Measurements from ENCODE around the gene SLC26A1.

SLC26A1 gene

DNA sequence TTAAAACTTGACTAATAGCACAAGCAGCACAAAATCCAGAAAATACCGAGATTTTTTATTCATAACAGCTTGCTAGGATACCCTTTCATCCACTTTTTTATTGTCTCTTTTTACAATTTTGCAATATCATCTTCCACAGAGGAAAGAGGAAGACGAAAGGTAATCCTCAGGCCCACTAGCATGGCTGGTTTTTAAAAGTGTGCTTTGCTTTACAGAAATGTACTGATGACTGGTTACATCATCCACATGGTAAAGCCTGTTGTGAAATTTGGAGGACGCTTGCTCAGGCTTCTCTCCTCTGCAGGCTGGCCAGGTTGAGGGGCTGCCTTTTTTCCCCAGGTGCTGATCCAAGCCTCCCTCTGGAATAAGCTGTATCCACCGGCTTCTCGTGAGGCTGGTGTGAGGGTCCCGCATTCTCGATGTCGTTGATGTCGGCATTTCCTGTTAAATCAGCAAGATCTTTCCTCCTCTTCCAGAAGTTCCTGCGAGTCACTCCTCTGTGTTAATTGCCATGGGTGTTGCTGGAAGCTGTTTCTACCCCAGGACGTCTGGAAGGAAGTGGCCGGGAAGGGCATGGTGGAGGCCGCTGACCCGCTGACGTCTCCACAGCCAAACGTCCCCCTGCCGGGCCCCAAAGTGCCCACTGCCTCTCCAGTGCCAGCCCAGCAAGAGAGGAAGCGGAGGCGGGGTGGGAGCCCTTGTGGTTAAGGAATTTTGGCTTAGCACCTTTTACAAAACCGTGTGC is 14.1 kb downstream of the SLC26A1 start:
- no peak for TF ChIP-seq FOXP2 (optimal IDR thresholded peaks at IDR 0.05; ENCODE audit: borderline replicate concordance, extremely low read depth, extremely low read length, insufficient read depth)
- no peak for TF ChIP-seq POLR2AphosphoS5 (IDR thresholded peaks at IDR 0.05; ENCODE audit: low read depth, low read length)
- no peak for TF ChIP-seq SIN3A (IDR thresholded peaks at IDR 0.05; ENCODE audit: borderline replicate concordance, insufficient read depth, low read length)
- no peak for TF ChIP-seq TAF1 (IDR thresholded peaks at IDR 0.05; ENCODE audit: borderline replicate concordance, insufficient read depth, low read length)
- TF ChIP-seq, protein P1, sequence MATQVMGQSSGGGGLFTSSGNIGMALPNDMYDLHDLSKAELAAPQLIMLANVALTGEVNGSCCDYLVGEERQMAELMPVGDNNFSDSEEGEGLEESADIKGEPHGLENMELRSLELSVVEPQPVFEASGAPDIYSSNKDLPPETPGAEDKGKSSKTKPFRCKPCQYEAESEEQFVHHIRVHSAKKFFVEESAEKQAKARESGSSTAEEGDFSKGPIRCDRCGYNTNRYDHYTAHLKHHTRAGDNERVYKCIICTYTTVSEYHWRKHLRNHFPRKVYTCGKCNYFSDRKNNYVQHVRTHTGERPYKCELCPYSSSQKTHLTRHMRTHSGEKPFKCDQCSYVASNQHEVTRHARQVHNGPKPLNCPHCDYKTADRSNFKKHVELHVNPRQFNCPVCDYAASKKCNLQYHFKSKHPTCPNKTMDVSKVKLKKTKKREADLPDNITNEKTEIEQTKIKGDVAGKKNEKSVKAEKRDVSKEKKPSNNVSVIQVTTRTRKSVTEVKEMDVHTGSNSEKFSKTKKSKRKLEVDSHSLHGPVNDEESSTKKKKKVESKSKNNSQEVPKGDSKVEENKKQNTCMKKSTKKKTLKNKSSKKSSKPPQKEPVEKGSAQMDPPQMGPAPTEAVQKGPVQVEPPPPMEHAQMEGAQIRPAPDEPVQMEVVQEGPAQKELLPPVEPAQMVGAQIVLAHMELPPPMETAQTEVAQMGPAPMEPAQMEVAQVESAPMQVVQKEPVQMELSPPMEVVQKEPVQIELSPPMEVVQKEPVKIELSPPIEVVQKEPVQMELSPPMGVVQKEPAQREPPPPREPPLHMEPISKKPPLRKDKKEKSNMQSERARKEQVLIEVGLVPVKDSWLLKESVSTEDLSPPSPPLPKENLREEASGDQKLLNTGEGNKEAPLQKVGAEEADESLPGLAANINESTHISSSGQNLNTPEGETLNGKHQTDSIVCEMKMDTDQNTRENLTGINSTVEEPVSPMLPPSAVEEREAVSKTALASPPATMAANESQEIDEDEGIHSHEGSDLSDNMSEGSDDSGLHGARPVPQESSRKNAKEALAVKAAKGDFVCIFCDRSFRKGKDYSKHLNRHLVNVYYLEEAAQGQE (IDR thresholded peaks at IDR 0.05; ENCODE audit: insufficient read depth in 1 of 2, low read depth in 2 of 2, low read length in 2 of 2), result no peak

DNA sequence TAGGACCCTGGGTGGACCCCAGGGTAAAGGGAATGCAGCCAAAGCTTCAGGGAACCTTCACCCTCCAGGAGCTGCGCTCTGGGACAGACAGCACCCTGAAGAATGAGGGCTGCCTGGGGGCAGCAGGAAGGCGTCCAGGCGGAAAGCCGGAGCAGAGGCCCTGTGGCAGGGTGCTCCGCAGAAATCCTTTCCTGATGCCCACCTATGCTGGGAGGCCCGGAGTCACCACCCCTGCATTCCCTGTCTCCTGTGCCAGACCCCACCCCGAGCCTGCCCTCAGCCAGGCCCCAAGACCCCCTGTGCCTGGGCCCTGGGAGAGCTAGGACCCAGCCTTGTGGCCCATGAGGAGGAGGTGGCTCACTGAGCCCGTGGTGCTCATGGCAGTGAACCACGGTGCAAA is 18.5 kb downstream of the SLC26A1 start:
- TF ChIP-seq FOXP2 (optimal IDR thresholded peaks at IDR 0.05; ENCODE audit: borderline replicate concordance, extremely low read depth, extremely low read length, insufficient read depth), result no peak
- TF ChIP-seq, protein P1 (IDR thresholded peaks at IDR 0.05; ENCODE audit: insufficient read depth in 1 of 2, low read depth in 2 of 2, low read length in 2 of 2), result no peak
- TF ChIP-seq SIN3A (IDR thresholded peaks at IDR 0.05; ENCODE audit: borderline replicate concordance, insufficient read depth, low read length), result no peak
- no peak for TF ChIP-seq POLR2AphosphoS5 (IDR thresholded peaks at IDR 0.05; ENCODE audit: low read depth, low read length)

DNA sequence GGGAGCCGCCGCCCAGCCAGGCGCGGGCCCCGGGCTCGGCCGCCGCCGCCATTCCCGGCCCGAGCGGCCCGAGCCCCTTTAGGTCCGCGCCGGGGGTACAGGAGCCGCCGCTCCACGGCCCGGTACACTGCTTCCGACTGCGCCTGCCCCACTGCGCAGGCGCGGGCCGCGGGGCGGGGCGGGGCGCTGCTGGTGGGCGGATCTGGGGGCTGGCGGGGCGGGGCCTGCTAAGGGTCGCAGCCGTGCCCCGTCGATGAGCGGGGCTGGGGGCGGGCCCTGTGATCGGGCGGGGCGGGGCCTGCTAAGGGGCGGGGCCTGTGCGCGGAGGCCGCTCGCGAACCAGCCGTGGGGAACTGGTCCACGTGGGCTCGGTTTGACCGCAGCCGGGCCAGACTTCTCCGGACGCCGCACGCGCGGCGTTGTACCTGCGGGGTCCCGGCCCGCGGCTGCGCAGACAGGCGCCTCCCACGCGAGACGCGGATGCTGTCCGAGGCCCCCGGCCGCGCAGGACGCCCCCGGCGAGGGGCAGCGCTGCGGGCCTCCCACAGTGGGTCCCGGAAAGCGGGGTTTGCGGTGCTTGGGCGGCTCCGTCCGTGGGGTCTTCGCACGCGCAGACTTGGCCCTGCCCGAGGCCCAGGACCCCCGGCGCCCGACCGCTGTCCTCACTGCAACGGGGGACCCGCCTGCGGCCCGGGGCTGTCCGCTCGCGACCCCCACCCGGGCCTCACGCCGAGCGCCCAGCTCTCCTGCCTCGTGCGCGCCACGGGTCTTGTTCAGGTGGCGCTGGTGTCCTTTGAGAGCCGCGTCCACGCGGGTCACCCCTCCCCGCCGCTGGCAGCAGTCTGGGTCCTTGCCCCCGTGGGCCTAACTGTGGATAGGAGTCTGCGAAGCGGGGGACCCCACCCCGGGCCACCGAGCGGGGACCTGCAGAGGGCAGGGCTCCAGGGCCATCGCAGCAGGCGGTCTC is 19.5 kb downstream of the SLC26A1 start, which contains the start of gene DGKQ:
Gene DGKQ (minus strand): TSS at position 139 of the 967 bp plus-strand sequence. CDS start 87 bp downstream, at position 52.
- TF ChIP-seq POLR2AphosphoS5 (IDR thresholded peaks at IDR 0.05; ENCODE audit: low read depth, low read length) (peak; percentile 61), SIN3A (IDR thresholded peaks at IDR 0.05; ENCODE audit: borderline replicate concordance, insufficient read depth, low read length) (no peak)
- TF ChIP-seq, protein P1 (IDR thresholded peaks at IDR 0.05; ENCODE audit: insufficient read depth in 1 of 2, low read depth in 2 of 2, low read length in 2 of 2), result no peak

DNA sequence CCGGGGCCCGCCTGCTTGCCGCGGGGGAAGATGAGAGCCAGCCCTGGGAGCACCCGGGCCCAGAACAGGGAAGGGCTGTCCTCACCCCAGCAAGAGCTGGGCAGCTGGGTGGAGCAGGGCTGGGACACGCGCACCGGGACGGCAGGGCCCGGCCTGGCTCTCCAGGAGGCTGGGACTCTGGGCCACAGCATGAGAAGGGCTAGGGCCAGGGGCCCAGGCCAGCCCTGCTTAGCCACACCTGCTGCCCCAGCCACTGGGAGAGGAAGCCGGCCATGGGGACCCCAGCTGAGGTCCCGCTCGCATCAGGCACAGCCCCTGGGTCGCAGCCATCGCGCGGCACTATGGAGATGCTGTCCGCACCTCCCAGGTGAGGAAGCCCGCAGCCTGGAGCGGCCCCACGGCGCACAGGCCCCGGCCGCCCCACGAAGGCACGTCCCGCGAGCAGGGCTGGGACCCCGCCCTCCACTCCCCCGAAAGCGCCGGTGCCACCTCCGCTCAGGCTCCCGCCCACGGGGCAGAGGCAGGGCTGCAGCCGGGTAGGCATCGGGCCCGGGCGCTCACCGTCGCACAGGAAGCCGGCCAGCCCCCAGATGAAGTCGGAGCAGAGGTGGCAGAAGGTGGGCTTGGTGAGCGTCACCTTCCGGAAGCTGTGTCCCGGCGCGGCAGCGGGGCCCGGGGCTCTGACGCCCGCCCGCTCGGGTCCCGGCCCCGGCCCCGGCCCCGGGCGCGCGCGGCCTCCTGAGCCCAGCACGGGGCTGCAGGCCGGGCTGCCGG is 20.4 kb downstream of the SLC26A1 start:
- TF ChIP-seq SIN3A (IDR thresholded peaks at IDR 0.05; ENCODE audit: borderline replicate concordance, insufficient read depth, low read length) (no peak), FOXP2 (optimal IDR thresholded peaks at IDR 0.05; ENCODE audit: borderline replicate concordance, extremely low read depth, extremely low read length, insufficient read depth) (no peak), POLR2AphosphoS5 (IDR thresholded peaks at IDR 0.05; ENCODE audit: low read depth, low read length) (no peak), TAF1 (IDR thresholded peaks at IDR 0.05; ENCODE audit: borderline replicate concordance, insufficient read depth, low read length) (no peak)
- TF ChIP-seq, protein P1 (IDR thresholded peaks at IDR 0.05; ENCODE audit: insufficient read depth in 1 of 2, low read depth in 2 of 2, low read length in 2 of 2), result no peak

Data from PFSK-1 (cell line).